Panc1 (cell line): ENCODE measurements around the gene ATP6V1C2. TPM values are rescaled to one million over a fixed set of nuclear protein-coding genes. Genes with fewer than 3 reads are reported as not detected.

Experiments used
- ATAC-seq: fragments of 200-7000 bp; cut with Tn5 transposase; 2 replicates; pipeline ENCODE4 v1.9.1; 2020; ENCODE audit warnings: mild to moderate bottlenecking, moderate library complexity
- BruUV-seq: library from RNA; stranded (reverse); fragments of 400-500 nt; replicated peaks from 2 replicates; lab custom pipeline; 2021; lab: Mats Ljungman, UMichigan
- CTCF ChIA-PET: fragments of 300-600 bp; sonication (Branson Sonifier 250); formaldehyde crosslinking; loops from one replicate; lab custom pipeline; 2022; ENCODE audit warnings: antibody characterized with exemption; lab: Charles Lee
- POLR2A ChIA-PET: fragments of 300-600 bp; sonication (Branson Sonifier 250); formaldehyde crosslinking; loops from one replicate; lab custom pipeline; 2022; ENCODE audit warnings: antibody characterized with exemption; lab: Charles Lee
- DNase-seq: peaks from one replicate; pipeline ENCODE4 v3.0.0-alpha.2; 2010; ENCODE audit warnings: low read depth, low spot score
- H3K27ac ChIP-seq: 2 replicates; pipeline ENCODE4 v1.5.1; 2011; ENCODE audit warnings: mild to moderate bottlenecking, low read length, inconsistent platforms
- H3K27me3 ChIP-seq: fragments of 200-500 bp; sonication (Bioruptor generic); 2 replicates; pipeline ENCODE4 v1.6.0; 2014; ENCODE audit warnings: low read length, inconsistent platforms; ENCODE audit not compliant: control insufficient read depth, insufficient read depth
- H3K36me3 ChIP-seq: fragments of 200-500 bp; sonication (Bioruptor generic); 2 replicates; pipeline ENCODE4 v1.5.1; 2014; ENCODE audit warnings: inconsistent platforms, mild to moderate bottlenecking, low read length, moderate library complexity; ENCODE audit not compliant: control insufficient read depth, insufficient read depth
- H3K4me1 ChIP-seq: 2 replicates; pipeline ENCODE4 v1.5.1; 2011; ENCODE audit warnings: inconsistent platforms, mild to moderate bottlenecking, low read length, moderate library complexity; ENCODE audit not compliant: control insufficient read depth, insufficient read depth
- H3K4me3 ChIP-seq, 2 experiments: 2 replicates each; pipeline ENCODE4 v1.5.1; 2011 to 2012; ENCODE audit warnings: low read depth in 2 of 2, low read length in 2 of 2, mild to moderate bottlenecking in 2 of 2, inconsistent platforms in 1 of 2, moderate library complexity in 1 of 2
- H3K9me3 ChIP-seq: fragments of 200-500 bp; sonication (Bioruptor generic); 2 replicates; pipeline ENCODE4 v1.5.1; 2014; ENCODE audit warnings: low read depth, mild to moderate bottlenecking, inconsistent platforms, low read length, moderate library complexity; ENCODE audit not compliant: control insufficient read depth, insufficient read depth
- CTCF ChIP-seq: fragments of 450-650 bp; IDR thresholded peaks from 2 replicates; pipeline ENCODE4 v1.5.1; 2017; ENCODE audit warnings: mild to moderate bottlenecking
- POLR2AphosphoS5 ChIP-seq: IDR thresholded peaks from 2 replicates; pipeline ENCODE4 v1.6.1; 2012; ENCODE audit warnings: mild to moderate bottlenecking, low read depth, low read length, moderate library complexity
- REST ChIP-seq, 2 experiments: IDR thresholded peaks; 2 replicates each; pipeline ENCODE4 v1.6.1; 2011 to 2012; ENCODE audit warnings: low read depth in 2 of 2, control low read depth in 1 of 2, low read length in 1 of 2, mild to moderate bottlenecking in 1 of 2, moderate library complexity in 1 of 2; ENCODE audit not compliant: insufficient read depth in 1 of 2
- SIN3A ChIP-seq: IDR thresholded peaks from 2 replicates; pipeline ENCODE4 v1.6.1; 2012; ENCODE audit warnings: low read depth, mild to moderate bottlenecking, low read length, moderate library complexity, borderline replicate concordance; ENCODE audit not compliant: insufficient read depth
- TCF7L2 ChIP-seq: IDR thresholded peaks from 2 replicates; pipeline ENCODE4 v1.6.1; 2011; ENCODE audit warnings: mild to moderate bottlenecking, low read depth, low read length, inconsistent platforms
- in situ Hi-C: cut with HindIII; loops from 2 replicates; pipeline ENCODE4 v1.10.0; 2016; ENCODE audit warnings: low sequenced_read_pairs, low pct_unique_long_range_greater_than_20kb
- intact Hi-C: fragments of 100-400 bp; cut with micrococcal nuclease; formaldehyde crosslinking; loops from one replicate; pipeline ENCODE4 v1.10.0; 2022; ENCODE audit not compliant: unreplicated experiment
- total RNA-seq: library from RNA; stranded (reverse); gene quantifications from one replicate; pipeline ENCODE4 v1.2.1, GENCODE V29; 2021; ENCODE audit not compliant: unreplicated experiment

ATP6V1C2 gene
- total RNA-seq, 1 experiment from 2014 or later = 0.54 TPM

GRCh38 chr2:10814142-10814541 is 92.7 kb downstream of the ATP6V1C2 start:
- POLR2A ChIA-PET = no interaction called here
- CTCF ChIA-PET = no interaction called here
- TF ChIP-seq POLR2AphosphoS5 (no peak), SIN3A (no peak), CTCF (no peak), TCF7L2 (no peak), REST (IDR thresholded peaks at IDR 0.05; ENCODE audit: insufficient read depth in 1 of 2, low read depth in 2 of 2, low read length in 1 of 2) (no peak)
- DNase-seq (no peak), ATAC-seq (no peak)
- Histone ChIP-seq H3K36me3 (peaks cover 2% of the 10 kb centered on the region), H3K4me3 (no peak overlapping the region), H3K4me1 (peaks cover 20% of the 10 kb centered on the region), H3K27ac (peak overlapping the region; percentile 39; the same call in 1 of the 2 replicates), H3K27me3 (no peaks in the 10 kb centered on the region; the same call in 1 of the 2 replicates), H3K9me3 (no peaks in the 10 kb centered on the region)
- in situ Hi-C loops (no loop called here), intact Hi-C loops (no loop called here)
- BruUV-seq = no TSS peak

- Histone ChIP-seq H3K27ac (peak overlapping the region; percentile 39; the same call in 1 of the 2 replicates), H3K4me3 (no peak overlapping the region), H3K27me3 (no peaks in the 10 kb centered on the region; the same call in 1 of the 2 replicates), H3K4me1 (peaks cover 20% of the 10 kb centered on the region), H3K36me3 (peaks cover 2% of the 10 kb centered on the region), H3K9me3 (no peaks in the 10 kb centered on the region)
- DNase-seq = no peak
- no peak for TF ChIP-seq TCF7L2
- no peak for TF ChIP-seq SIN3A
- no peak for TF ChIP-seq REST (IDR thresholded peaks at IDR 0.05; ENCODE audit: insufficient read depth in 1 of 2, low read depth in 2 of 2, low read length in 1 of 2)
- TF ChIP-seq CTCF = peak; percentile 58
- no peak for TF ChIP-seq POLR2AphosphoS5
- intact Hi-C loops (no loop called here), in situ Hi-C loops (no loop called here)
- ATAC-seq = no peak
- ChIA-PET CTCF (no interaction called here), POLR2A (no interaction called here)
- BruUV-seq = no TSS peak
These were observed 93.3 kb downstream of the ATP6V1C2 start for GRCh38 chr2:10814571-10815331.
